Middle frontal gyrus (tissue), 1 donor: Measurements from ENCODE around the gene CLDN12.

ENCODE experiments used
- DNase-seq: peaks from one replicate; pipeline ENCODE4 v3.0.0-alpha.2; 2015; ENCODE audit warnings: low spot score; ENCODE audit errors: extremely low spot score

CLDN12 gene

DNA sequence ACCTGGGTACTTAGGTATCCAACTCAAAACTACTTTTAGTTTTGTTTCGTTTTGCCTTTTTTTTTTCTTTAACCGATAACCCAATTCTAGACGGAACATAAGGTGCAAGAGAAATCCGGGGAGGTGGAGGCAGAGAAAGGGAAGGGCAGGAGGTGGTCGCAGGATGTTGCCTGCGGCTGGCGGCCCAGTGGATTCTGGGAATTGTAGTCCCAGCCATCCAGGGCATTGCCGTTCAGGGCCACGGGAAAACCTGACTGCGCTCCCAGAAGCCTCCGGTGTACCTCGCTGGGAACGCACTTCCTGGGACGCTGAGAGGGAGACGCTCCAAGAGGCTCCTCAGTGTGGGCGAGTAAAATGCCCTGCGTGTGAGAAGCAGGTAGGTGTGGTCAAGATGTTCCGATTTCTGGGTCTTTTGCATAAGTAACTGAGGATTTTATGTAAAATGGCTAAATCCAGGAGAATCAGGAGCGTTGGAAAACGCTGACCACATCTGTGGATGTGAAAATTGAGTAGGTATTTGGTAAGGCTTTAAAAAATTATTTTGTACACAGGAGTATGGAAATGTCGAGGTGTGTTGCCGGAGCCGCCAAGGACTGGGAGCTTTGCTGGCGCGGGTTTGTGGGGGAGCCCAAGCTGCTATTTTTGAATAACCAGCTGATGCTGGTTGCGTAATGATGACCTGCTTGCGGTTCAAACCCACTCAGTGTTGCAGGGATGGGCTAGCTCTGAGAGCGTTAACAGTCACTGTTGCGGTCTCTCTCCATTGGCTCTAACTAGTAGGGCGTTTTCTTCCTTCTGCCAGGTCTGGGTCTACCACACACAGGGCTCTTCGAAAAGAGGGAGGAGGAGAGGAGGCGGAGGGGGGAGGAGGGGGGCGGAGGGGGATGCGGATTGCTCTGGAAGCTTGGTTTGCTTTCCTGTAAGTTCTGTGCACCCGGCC is at the start of gene CLDN12:
CLDN12 (plus strand) TSS at position 288 of the 940 bp plus-strand sequence. CDS start 9,216 bp downstream, outside the sequence.
- peak; percentile 79 for DNase-seq

DNA sequence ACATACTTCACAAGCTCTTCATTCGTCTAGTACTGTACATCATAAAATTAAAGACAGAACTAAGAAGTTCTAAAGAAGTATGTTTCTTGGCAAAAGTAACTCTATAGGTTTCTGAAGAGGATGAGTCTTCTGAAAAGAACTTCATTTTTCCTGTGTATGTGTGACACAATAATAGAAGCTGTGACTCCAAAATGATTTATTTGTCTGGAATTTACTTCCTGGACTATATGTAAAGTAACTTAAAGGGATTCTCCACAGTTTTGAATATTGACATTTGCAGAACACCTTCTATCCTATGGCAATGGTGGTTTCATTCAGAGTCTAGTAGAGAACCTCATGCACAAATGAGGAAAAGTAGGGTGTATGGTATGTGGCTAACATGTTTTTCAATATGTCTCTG is 19.8 kb upstream of the CLDN12 start:
- DNase-seq: no peak

DNA sequence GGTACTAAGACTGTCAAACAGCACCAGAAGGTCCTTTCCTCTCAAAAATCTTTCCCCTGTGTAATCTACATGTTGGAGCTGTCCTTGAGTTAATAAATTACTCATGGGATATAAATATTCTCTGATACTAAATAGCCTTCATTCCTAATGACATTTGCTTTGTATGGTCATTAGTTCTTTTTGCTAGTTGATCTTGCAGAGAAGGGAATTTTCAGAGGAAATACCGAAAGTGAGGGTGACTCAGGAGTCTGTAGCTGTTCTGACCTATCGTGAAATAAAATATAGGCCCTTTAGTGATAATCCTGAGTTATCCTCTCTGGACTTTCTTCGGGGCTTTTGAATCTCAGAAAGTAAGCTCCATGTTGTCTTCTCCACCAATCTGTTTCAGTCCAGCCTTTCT is 19.4 kb upstream of the CLDN12 start:
- no peak for DNase-seq

DNA sequence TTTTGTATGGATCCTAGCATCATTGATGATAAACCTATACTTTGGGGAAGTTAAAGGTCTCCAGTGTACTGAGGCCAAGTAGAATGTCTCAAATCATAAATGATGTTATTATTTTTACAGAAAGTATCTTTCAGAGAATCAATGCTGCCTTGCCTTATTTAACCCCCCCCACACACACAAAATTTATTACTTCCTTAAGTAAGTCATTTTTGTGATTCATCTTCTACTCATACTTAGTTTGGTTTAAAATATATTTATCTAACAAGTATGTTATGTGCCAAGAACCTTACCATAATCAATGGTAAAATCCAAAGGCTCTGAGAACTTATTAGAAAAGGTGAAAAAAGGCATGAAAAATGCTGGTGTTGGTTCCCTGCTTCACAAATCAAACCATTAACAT is 18.8 kb upstream of the CLDN12 start:
- no peak for DNase-seq

GRCh38 chr7:90387470-90388240 is 15.6 kb upstream of the CLDN12 start:
- no peak for DNase-seq

GRCh38 chr7:90390926-90391325 is 12.3 kb upstream of the CLDN12 start:
- DNase-seq: no peak

- DNase-seq: no peak
Measured at GRCh38 chr7:90391488-90391887, 11.8 kb upstream of the CLDN12 start.

GRCh38 chr7:90396420-90396819 is 6.8 kb upstream of the CLDN12 start:
- no peak for DNase-seq

DNA sequence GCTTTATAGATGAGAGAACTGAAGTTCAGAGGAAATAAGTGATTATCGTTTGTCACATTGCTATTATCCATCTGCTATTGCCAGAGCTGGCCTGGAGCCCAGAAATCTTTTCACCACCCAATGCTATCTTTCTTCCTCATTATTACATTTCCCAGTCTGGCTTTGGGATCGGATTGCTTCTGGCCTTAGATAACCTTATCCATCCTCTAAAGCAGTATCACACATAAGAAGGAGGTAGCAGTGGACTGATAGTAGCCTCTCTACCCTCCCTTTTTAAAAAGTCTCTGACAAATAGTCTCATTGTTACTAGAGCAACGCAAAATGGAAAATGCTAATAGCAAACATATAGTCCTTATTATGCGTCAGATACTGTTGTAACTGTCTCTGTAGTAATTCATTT is 1.3 kb upstream of the CLDN12 start:
- peak; percentile 11 for DNase-seq

GRCh38 chr7:90402785-90403173 is 482 bp upstream of the CLDN12 start:
- DNase-seq: no peak

- no peak for DNase-seq
Measured at GRCh38 chr7:90404777-90405176, 1.5 kb downstream of the CLDN12 start.

DNA sequence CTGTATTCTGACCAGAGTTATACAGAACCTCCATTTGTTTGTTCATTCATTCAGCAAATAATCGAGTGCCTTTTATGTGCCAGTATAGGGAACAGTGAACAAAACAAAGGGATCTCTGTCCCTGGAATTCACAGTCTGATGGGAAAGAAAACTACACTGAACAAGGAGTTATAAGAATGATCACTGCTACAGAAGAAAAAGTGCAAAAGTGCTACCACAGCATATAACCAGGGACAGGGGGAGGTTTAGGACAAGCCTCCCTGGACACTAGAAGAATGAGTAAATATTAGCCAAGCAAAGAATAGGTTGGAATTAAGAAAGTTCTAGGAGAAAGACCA is 4.2 kb downstream of the CLDN12 start:
- peak; percentile 54 for DNase-seq

GRCh38 chr7:90408142-90408541 is 4.9 kb downstream of the CLDN12 start:
- no peak for DNase-seq

DNA sequence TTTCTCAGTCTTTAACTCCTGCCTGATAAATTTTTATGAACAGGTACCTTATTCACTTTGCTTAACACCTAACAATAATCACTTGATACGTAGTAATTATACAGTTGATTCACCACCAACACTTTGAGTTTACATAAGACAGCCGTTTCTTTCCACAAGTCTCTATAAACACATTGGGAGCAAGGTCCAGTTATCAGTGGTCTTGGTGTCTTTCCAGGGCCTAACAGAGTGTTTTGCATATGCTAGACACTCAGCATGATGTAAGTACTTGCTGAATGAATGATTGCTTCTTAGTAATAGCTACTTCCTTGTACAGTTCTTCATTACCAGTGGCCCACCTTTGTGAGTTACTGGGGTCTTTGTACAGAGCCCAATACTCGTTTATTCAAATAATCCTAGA is 6.4 kb downstream of the CLDN12 start:
- DNase-seq: no peak

DNA sequence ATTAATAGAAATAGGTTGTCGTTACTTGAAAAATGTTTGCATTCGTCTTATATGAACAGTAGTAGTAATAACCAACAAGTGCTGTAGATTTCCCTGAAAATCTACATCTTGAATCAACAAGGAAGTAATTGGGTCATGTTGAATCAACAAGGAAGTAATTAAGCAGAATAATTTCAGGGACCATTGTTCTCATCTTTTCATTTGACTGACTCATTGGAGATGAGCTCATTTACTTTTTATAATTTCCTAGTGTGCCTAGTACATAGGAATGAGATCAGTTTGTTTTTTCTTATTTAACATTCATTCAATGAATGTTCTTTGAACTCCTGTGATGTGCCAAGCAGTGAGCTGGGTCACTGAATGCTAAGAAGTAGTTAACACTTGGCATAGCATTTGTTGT is 8.2 kb downstream of the CLDN12 start:
- no peak for DNase-seq

DNA sequence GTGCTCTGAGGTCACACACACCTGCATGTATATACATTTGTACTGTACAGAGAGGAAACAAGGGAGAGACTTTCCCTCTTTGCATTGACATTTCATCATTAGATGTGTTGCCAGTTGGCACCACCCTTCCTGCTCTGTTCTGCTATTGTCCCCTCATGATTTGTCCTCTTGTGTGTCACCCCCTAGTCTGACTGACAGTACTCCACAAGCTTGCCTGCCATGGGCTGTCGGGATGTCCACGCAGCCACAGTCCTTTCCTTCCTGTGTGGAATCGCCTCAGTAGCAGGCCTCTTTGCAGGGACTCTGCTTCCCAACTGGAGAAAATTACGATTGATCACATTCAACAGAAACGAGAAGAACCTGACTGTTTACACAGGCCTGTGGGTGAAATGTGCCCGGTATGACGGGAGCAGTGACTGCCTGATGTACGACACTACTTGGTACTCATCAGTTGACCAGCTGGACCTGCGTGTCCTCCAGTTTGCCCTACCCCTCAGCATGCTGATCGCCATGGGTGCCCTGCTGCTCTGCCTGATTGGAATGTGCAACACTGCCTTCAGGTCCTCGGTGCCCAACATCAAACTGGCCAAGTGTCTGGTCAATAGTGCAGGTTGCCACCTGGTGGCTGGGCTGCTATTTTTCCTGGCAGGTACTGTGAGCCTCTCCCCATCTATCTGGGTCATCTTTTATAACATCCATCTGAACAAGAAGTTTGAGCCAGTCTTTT is 9.4 kb downstream of the CLDN12 start:
- DNase-seq: no peak

- no peak for DNase-seq
Measured at GRCh38 chr7:90413185-90413528, 9.9 kb downstream of the CLDN12 start.

- DNase-seq: no peak
Measured at GRCh38 chr7:90421651-90422050, 18.4 kb downstream of the CLDN12 start.

- no peak for DNase-seq
Measured at GRCh38 chr7:90424720-90425119, 21.5 kb downstream of the CLDN12 start.

GRCh38 chr7:90425376-90425775 is 22.1 kb downstream of the CLDN12 start:
- no peak for DNase-seq

DNA sequence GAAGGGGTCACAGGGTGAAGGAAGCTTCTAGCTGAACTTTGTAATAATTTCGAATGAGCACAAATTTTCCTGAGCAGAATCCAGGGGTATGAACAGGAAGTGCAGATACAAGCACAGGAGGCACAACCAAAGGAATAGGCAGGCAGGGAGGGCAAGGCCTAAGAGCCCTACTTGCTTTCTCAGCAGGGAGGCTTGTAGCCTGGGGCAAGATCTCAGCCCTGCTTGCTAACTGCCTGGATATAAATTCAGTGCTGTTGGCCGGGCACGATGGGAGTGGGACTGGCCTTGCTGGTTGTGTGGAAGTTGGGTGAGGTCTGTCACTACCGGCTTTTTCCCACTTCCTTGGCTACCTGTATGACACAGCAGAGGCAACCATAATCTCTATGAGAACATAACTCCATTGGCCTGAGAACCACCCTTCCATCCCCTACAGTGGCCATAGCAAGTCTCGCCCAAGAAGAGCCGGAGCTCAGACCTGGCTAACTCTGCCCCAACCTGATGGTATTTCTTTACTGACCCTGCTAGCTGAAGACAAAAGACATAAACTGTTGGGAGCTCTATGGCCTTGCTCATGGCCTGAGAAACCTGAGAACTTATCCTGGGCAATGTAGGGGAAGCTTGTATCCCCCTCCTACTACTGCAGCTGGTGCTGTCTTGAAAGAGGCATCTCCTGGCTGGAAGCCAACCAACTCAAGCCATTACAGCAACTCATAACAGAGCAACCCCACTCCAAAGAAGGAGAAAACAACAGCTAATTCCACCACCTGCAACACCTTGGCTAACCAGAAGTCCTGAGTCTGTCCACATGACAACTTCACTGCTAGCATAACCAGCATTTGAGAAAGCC is 27.6 kb downstream of the CLDN12 start:
- DNase-seq: no peak
